Measurements from ENCODE around the gene GARRE1. TPM values are rescaled to one million over a fixed set of nuclear protein-coding genes. Genes with fewer than 3 reads are reported as not detected.

The GARRE1 gene
- total and polyA plus RNA-seq, 2 of the 4 experiments (the other 2 are of a cell fraction) = 13.8 to 16.9 TPM

- Histone ChIP-seq H3K9me3 (ENCODE audit: control insufficient read depth, insufficient read depth, low read length) (no peaks in the 10 kb centered on the region), H3K4me2 (ENCODE audit: low read depth, low read length) (no peak overlapping the region), H4K20me1 (ENCODE audit: insufficient read depth, low read length) (peaks cover 32% of the 10 kb centered on the region), H3K27ac (ENCODE audit: insufficient read depth, low read length) (peak overlapping the region; percentile 40; the same call in 1 of the 2 replicates), H3K36me3 (ENCODE audit: control insufficient read depth, insufficient read depth, low read length) (peaks cover 57% of the 10 kb centered on the region), H2BK5ac (ENCODE audit: low read depth, low read length, poor library complexity, severe bottlenecking) (no peak overlapping the region), H2BK120ac (ENCODE audit: low read depth, low read length) (no peak overlapping the region), H2AK9ac (replicated peaks; ENCODE audit: low read depth, low read length, poor library complexity) (no peak overlapping the region), H3K9ac (ENCODE audit: low read depth, low read length) (no peak overlapping the region; the same call in 1 of the 2 replicates), H3K27me3 (ENCODE audit: control insufficient read depth, insufficient read depth, low read length) (no peaks in the 10 kb centered on the region), H3K4me3 (ENCODE audit: insufficient read depth, low read depth, low read length) (no peak overlapping the region), H3K14ac (replicated peaks; ENCODE audit: low read depth, low read length) (no peak overlapping the region), H3K9me1 (ENCODE audit: insufficient read depth, low read length) (peaks cover 31% of the 10 kb centered on the region), H3K4me1 (ENCODE audit: control insufficient read depth, insufficient read depth, low read length) (peaks cover 17% of the 10 kb centered on the region), H4K5ac (ENCODE audit: low read depth, low read length) (no peak overlapping the region), H2AK5ac (ENCODE audit: low read depth, low read length) (no peak overlapping the region), H3K23ac (ENCODE audit: low read depth, low read length) (no peak overlapping the region), H2BK15ac (ENCODE audit: low read depth, low read length) (no peak overlapping the region), H4K8ac (ENCODE audit: low read depth in 2 of 2, low read length in 2 of 2) (no peak overlapping the region), H3K4ac (ENCODE audit: low read depth, low read length) (no peak overlapping the region), H3K79me1 (ENCODE audit: low read depth in 1 of 2, low read length in 2 of 2) (peaks cover 32 to 79% of the 10 kb centered on the region in 2 experiments), H2AFZ (replicated peaks; ENCODE audit: low read length, poor library complexity) (no peak overlapping the region), H4K91ac (ENCODE audit: insufficient read depth, low read depth, low read length) (no peak overlapping the region), H3K18ac (ENCODE audit: low read depth, low read length) (peak overlapping the region; percentile 7; the same call in 1 of the 2 replicates), H3K56ac (ENCODE audit: extremely low read depth, insufficient read depth, low read length) (no peak overlapping the region), H2BK20ac (ENCODE audit: low read depth, low read length) (no peak overlapping the region)
- in situ Hi-C loops (cut with MboI; ENCODE audit: low sequenced_read_pairs) (no loop called here), dilution Hi-C loops (cut with HindIII; ENCODE audit: low sequenced_read_pairs, unreplicated experiment) (no loop called here), intact Hi-C loops (cut with micrococcal nuclease) (loop anchor here (5.0 to 10.0 kb wide), 2 partner anchors 111 to 209 kb away; no protein-coding TSS in a partner anchor)
- POLR2A ChIA-PET (ENCODE audit: unreplicated experiment) = no interaction called here
- DNase-seq (no peak), ATAC-seq (ENCODE audit: low read depth) (no peak)
- TF ChIP-seq NFE2L2 (IDR thresholded peaks at IDR 0.05; ENCODE audit: low read depth, low read length) = peak; percentile 92
- no peak for TF ChIP-seq BHLHE40 (IDR thresholded peaks at IDR 0.05; ENCODE audit: low read depth, low read length)
- TF ChIP-seq POLR2A (IDR thresholded peaks at IDR 0.05; ENCODE audit: low read depth, low read length) = no peak
- TF ChIP-seq MAFK (IDR thresholded peaks at IDR 0.05; ENCODE audit: low read depth, low read length) = 0 out of 2 replicates have a peak, but pooled peaks have one; percentile 2
- CTCF ChIA-PET = no interaction called here
- WGBS, 2 experiments (ENCODE audit: extremely low coverage in 2 of 2, insufficient read length in 1 of 2) = no CpG with 5 or more reads among the region's 2 CpGs
- BruUV-seq (replicated peaks) = no TSS peak
Observed at GRCh38 chr19:34226036-34226435, 28.3 kb upstream of the GARRE1 start.

Data from IMR-90 (cell line).